GM19193 (cell line): ENCODE data around the gene GNGT1.

Experiments
- POLR2A ChIP-seq: IDR thresholded peaks from 4 replicates; pipeline ENCODE4 v1.6.1; 2011; ENCODE audit not compliant: insufficient read depth, insufficient read length; ENCODE audit errors: extremely low read depth

The GNGT1 gene

DNA sequence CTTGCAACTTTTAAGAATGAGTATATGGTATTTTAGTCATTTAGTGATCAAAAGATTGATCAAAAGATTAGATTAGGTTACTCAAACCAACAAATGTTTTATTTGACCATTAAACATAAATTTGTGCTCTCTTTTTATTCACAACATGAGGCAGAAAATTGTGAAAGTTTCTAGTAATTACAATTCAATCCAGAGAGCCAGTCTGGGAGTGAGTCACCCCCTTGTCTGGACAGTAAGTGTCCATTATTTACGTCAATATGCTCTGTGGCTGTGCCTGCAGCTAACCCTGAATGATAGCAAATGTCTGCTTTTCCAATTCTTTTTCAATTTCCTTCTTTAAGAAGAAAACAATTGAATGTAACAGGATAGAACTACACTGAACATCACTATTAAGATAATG is 43.1 kb downstream of the GNGT1 start:
- TF ChIP-seq POLR2A, result no peak

DNA sequence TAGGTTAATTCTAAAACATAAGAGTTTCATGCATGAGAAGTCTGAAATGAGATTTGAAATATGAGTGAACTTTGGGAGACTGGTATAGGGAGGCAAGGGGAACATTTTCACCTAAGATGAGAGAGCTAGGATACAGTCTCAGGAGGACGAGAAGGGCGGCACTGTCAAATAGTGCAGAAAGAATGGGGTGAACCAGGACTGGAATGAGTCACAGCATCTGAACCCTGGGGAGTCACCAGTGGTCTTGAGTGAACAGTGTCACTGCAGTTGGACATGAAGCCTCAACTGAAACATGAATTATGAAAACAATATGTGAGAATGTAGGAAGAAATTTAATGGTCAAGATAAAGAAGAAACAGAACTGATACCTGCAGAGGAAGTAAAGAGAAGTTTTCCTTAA is 48.9 kb downstream of the GNGT1 start:
- TF ChIP-seq POLR2A, result no peak

GRCh38 chr7:93957767-93958166 is 51.4 kb downstream of the GNGT1 start:
- no peak for TF ChIP-seq POLR2A

GRCh38 chr7:93958216-93958615 is 51.8 kb downstream of the GNGT1 start:
- TF ChIP-seq POLR2A, result no peak

GRCh38 chr7:93958651-93959050 is 52.3 kb downstream of the GNGT1 start:
- TF ChIP-seq POLR2A, result no peak
